ENCODE measurements around the gene VSIG2.

- TF ChIP-seq POLR2AphosphoS5 (IDR thresholded peaks at IDR 0.05; ENCODE audit: low read depth, low read length) (no peak), SIN3A (IDR thresholded peaks at IDR 0.05; ENCODE audit: borderline replicate concordance, insufficient read depth, low read length) (no peak)
Measured at GRCh38 chr11:124778281-124778680, 26.2 kb upstream of the VSIG2 start.

All from PFSK-1 (cell line).